Measurements from ENCODE around the gene SPATA46. TPM values are rescaled to one million over a fixed set of nuclear protein-coding genes. Genes with fewer than 3 reads are reported as not detected.

Gene SPATA46
- polyA plus RNA-seq, 2 donors = not detected

- Histone ChIP-seq H3K4me1 (ENCODE audit: control insufficient read depth in 2 of 2, insufficient read depth in 2 of 2, low read length in 1 of 2) (no peaks in the 10 kb centered on the region), H3K9me3 (ENCODE audit: control insufficient read depth in 2 of 2, insufficient read depth in 1 of 2, low read depth in 1 of 2, low read length in 1 of 2) (no peaks in the 10 kb centered on the region), H3K27ac (ENCODE audit: low read depth in 2 of 2, low read length in 1 of 2) (no peak within 1 kb of the TSS), H3K27me3 (ENCODE audit: control insufficient read depth in 1 of 2, insufficient read depth in 2 of 2, low read length in 2 of 2) (no peaks in the 10 kb centered on the region), H3K36me3 (ENCODE audit: control insufficient read depth in 2 of 2, insufficient read depth in 2 of 2, low read length in 1 of 2) (no peaks in the 10 kb centered on the region), H3K4me3 (ENCODE audit: low read depth in 1 of 2, low read length in 2 of 2) (no peak within 1 kb of the TSS)
- whole genome bisulfite sequencing, 2 donors = 67 to 82% methylated on average over 3 of the region's 3 CpGs
These were observed 35.3 kb upstream of the SPATA46 start, which contains the start of gene SH2D1B for GRCh38 chr1:162412002-162412401. TSS of gene SH2D1B (minus strand) at chr1:162412136. CDS start at chr1:162412016, 120 bp downstream.

GRCh38 chr1:162407539-162407938 lies 30.9 kb upstream of the SPATA46 start:
- no peaks in the 10 kb centered on the region for H3K9me3 ChIP-seq (ENCODE audit: control insufficient read depth in 2 of 2, insufficient read depth in 1 of 2, low read depth in 1 of 2, low read length in 1 of 2)
- no peak overlapping the region for H3K4me3 ChIP-seq (ENCODE audit: low read depth in 1 of 2, low read length in 2 of 2)
- no peaks in the 10 kb centered on the region for H3K27me3 ChIP-seq (ENCODE audit: control insufficient read depth in 1 of 2, insufficient read depth in 2 of 2, low read length in 2 of 2)
- no peak overlapping the region for H3K27ac ChIP-seq (ENCODE audit: low read depth in 2 of 2, low read length in 1 of 2)
- no peaks in the 10 kb centered on the region for H3K4me1 ChIP-seq (ENCODE audit: control insufficient read depth in 2 of 2, insufficient read depth in 2 of 2, low read length in 1 of 2)
- 93 to 100% methylated on average over 1 of the region's 1 CpG for WGBS, 2 donors
- H3K36me3 ChIP-seq (ENCODE audit: control insufficient read depth in 2 of 2, insufficient read depth in 2 of 2, low read length in 1 of 2) = no peaks in the 10 kb centered on the region

GRCh38 chr1:162406811-162407210 lies 30.2 kb upstream of the SPATA46 start:
- no peaks in the 10 kb centered on the region for H3K9me3 ChIP-seq (ENCODE audit: control insufficient read depth in 2 of 2, insufficient read depth in 1 of 2, low read depth in 1 of 2, low read length in 1 of 2)
- WGBS, 2 donors = 95 to 98% methylated on average over 2 of the region's 2 CpGs
- no peak overlapping the region for H3K27ac ChIP-seq (ENCODE audit: low read depth in 2 of 2, low read length in 1 of 2)
- H3K36me3 ChIP-seq (ENCODE audit: control insufficient read depth in 2 of 2, insufficient read depth in 2 of 2, low read length in 1 of 2) = no peaks in the 10 kb centered on the region
- H3K27me3 ChIP-seq (ENCODE audit: control insufficient read depth in 1 of 2, insufficient read depth in 2 of 2, low read length in 2 of 2) = no peaks in the 10 kb centered on the region
- no peak overlapping the region for H3K4me3 ChIP-seq (ENCODE audit: low read depth in 1 of 2, low read length in 2 of 2)
- H3K4me1 ChIP-seq (ENCODE audit: control insufficient read depth in 2 of 2, insufficient read depth in 2 of 2, low read length in 1 of 2) = no peaks in the 10 kb centered on the region

GRCh38 chr1:162405800-162406199 lies 29.1 kb upstream of the SPATA46 start:
- Histone ChIP-seq H3K4me1 (ENCODE audit: control insufficient read depth in 2 of 2, insufficient read depth in 2 of 2, low read length in 1 of 2) (no peaks in the 10 kb centered on the region), H3K9me3 (ENCODE audit: control insufficient read depth in 2 of 2, insufficient read depth in 1 of 2, low read depth in 1 of 2, low read length in 1 of 2) (no peaks in the 10 kb centered on the region), H3K36me3 (ENCODE audit: control insufficient read depth in 2 of 2, insufficient read depth in 2 of 2, low read length in 1 of 2) (no peaks in the 10 kb centered on the region), H3K4me3 (ENCODE audit: low read depth in 1 of 2, low read length in 2 of 2) (no peak overlapping the region), H3K27me3 (ENCODE audit: control insufficient read depth in 1 of 2, insufficient read depth in 2 of 2, low read length in 2 of 2) (no peaks in the 10 kb centered on the region), H3K27ac (ENCODE audit: low read depth in 2 of 2, low read length in 1 of 2) (no peak overlapping the region)
- 56 to 58% methylated on average over 5 of the region's 5 CpGs for WGBS, 2 donors

GRCh38 chr1:162404550-162405160 lies 28.0 kb upstream of the SPATA46 start:
- WGBS, 2 donors = 60 to 68% methylated on average over 5 of the region's 5 CpGs
- no peaks in the 10 kb centered on the region for H3K27me3 ChIP-seq (ENCODE audit: control insufficient read depth in 1 of 2, insufficient read depth in 2 of 2, low read length in 2 of 2)

GRCh38 chr1:162400790-162401355 lies 24.2 kb upstream of the SPATA46 start:
- no peaks in the 10 kb centered on the region for H3K36me3 ChIP-seq (ENCODE audit: control insufficient read depth in 2 of 2, insufficient read depth in 2 of 2, low read length in 1 of 2)
- H3K9me3 ChIP-seq (ENCODE audit: control insufficient read depth in 2 of 2, insufficient read depth in 1 of 2, low read depth in 1 of 2, low read length in 1 of 2) = no peaks in the 10 kb centered on the region
- no peak overlapping the region for H3K4me3 ChIP-seq (ENCODE audit: low read depth in 1 of 2, low read length in 2 of 2)
- no peak overlapping the region for H3K27ac ChIP-seq (ENCODE audit: low read depth in 2 of 2, low read length in 1 of 2)
- WGBS, 2 donors = 87 to 89% methylated on average over 10 of the region's 10 CpGs
- no peaks in the 10 kb centered on the region for H3K4me1 ChIP-seq (ENCODE audit: control insufficient read depth in 2 of 2, insufficient read depth in 2 of 2, low read length in 1 of 2)
- H3K27me3 ChIP-seq (ENCODE audit: control insufficient read depth in 1 of 2, insufficient read depth in 2 of 2, low read length in 2 of 2) = no peaks in the 10 kb centered on the region

More at GRCh38 chr1:162404550-162405160, 28.0 kb upstream of the SPATA46 start:
- no peaks in the 10 kb centered on the region for H3K9me3 ChIP-seq (ENCODE audit: control insufficient read depth in 2 of 2, insufficient read depth in 1 of 2, low read depth in 1 of 2, low read length in 1 of 2)
- H3K4me3 ChIP-seq (ENCODE audit: low read depth in 1 of 2, low read length in 2 of 2) = no peak overlapping the region
- no peaks in the 10 kb centered on the region for H3K36me3 ChIP-seq (ENCODE audit: control insufficient read depth in 2 of 2, insufficient read depth in 2 of 2, low read length in 1 of 2)
- no peaks in the 10 kb centered on the region for H3K4me1 ChIP-seq (ENCODE audit: control insufficient read depth in 2 of 2, insufficient read depth in 2 of 2, low read length in 1 of 2)
- no peak overlapping the region for H3K27ac ChIP-seq (ENCODE audit: low read depth in 2 of 2, low read length in 1 of 2)

GRCh38 chr1:162398999-162399580 lies 22.4 kb upstream of the SPATA46 start:
- Histone ChIP-seq H3K4me1 (ENCODE audit: control insufficient read depth in 2 of 2, insufficient read depth in 2 of 2, low read length in 1 of 2) (no peaks in the 10 kb centered on the region), H3K4me3 (ENCODE audit: low read depth in 1 of 2, low read length in 2 of 2) (no peak overlapping the region), H3K27me3 (ENCODE audit: control insufficient read depth in 1 of 2, insufficient read depth in 2 of 2, low read length in 2 of 2) (no peaks in the 10 kb centered on the region), H3K36me3 (ENCODE audit: control insufficient read depth in 2 of 2, insufficient read depth in 2 of 2, low read length in 1 of 2) (no peaks in the 10 kb centered on the region), H3K27ac (ENCODE audit: low read depth in 2 of 2, low read length in 1 of 2) (no peak overlapping the region), H3K9me3 (ENCODE audit: control insufficient read depth in 2 of 2, insufficient read depth in 1 of 2, low read depth in 1 of 2, low read length in 1 of 2) (no peaks in the 10 kb centered on the region)
- WGBS, 2 donors = 81 to 85% methylated on average over 8 of the region's 8 CpGs

GRCh38 chr1:162397943-162398560 lies 21.4 kb upstream of the SPATA46 start:
- H3K36me3 ChIP-seq (ENCODE audit: control insufficient read depth in 2 of 2, insufficient read depth in 2 of 2, low read length in 1 of 2) = no peaks in the 10 kb centered on the region
- WGBS, 2 donors = 63 to 64% methylated on average over 3 of the region's 3 CpGs
- no peaks in the 10 kb centered on the region for H3K9me3 ChIP-seq (ENCODE audit: control insufficient read depth in 2 of 2, insufficient read depth in 1 of 2, low read depth in 1 of 2, low read length in 1 of 2)
- no peak overlapping the region for H3K27ac ChIP-seq (ENCODE audit: low read depth in 2 of 2, low read length in 1 of 2)
- H3K27me3 ChIP-seq (ENCODE audit: control insufficient read depth in 1 of 2, insufficient read depth in 2 of 2, low read length in 2 of 2) = no peaks in the 10 kb centered on the region
- H3K4me1 ChIP-seq (ENCODE audit: control insufficient read depth in 2 of 2, insufficient read depth in 2 of 2, low read length in 1 of 2) = no peaks in the 10 kb centered on the region
- no peak overlapping the region for H3K4me3 ChIP-seq (ENCODE audit: low read depth in 1 of 2, low read length in 2 of 2)

GRCh38 chr1:162397039-162397448 lies 20.4 kb upstream of the SPATA46 start:
- Histone ChIP-seq H3K27ac (ENCODE audit: low read depth in 2 of 2, low read length in 1 of 2) (no peak overlapping the region), H3K36me3 (ENCODE audit: control insufficient read depth in 2 of 2, insufficient read depth in 2 of 2, low read length in 1 of 2) (no peaks in the 10 kb centered on the region), H3K9me3 (ENCODE audit: control insufficient read depth in 2 of 2, insufficient read depth in 1 of 2, low read depth in 1 of 2, low read length in 1 of 2) (no peaks in the 10 kb centered on the region), H3K27me3 (ENCODE audit: control insufficient read depth in 1 of 2, insufficient read depth in 2 of 2, low read length in 2 of 2) (no peaks in the 10 kb centered on the region), H3K4me3 (ENCODE audit: low read depth in 1 of 2, low read length in 2 of 2) (no peak overlapping the region), H3K4me1 (ENCODE audit: control insufficient read depth in 2 of 2, insufficient read depth in 2 of 2, low read length in 1 of 2) (no peaks in the 10 kb centered on the region)
- 87 to 94% methylated on average over 3 of the region's 3 CpGs for WGBS, 2 donors

Data from esophagus (tissue), 2 donors.